Colonic mucosa (tissue), 4 donors: ENCODE measurements around the gene NRIP2. TPM values are rescaled to one million over a fixed set of nuclear protein-coding genes. Genes with fewer than 3 reads are reported as not detected.

Experiments used
- DNase-seq: peaks from one replicate; pipeline ENCODE4 v3.0.0-alpha.2; 2020
- H3K27ac ChIP-seq: fragments of 200-600 bp; one replicate; pipeline ENCODE4 v1.8.0; 2021
- H3K27me3 ChIP-seq: fragments of 200-600 bp; one replicate; pipeline ENCODE4 v1.8.0; 2021
- H3K36me3 ChIP-seq: fragments of 200-600 bp; one replicate; pipeline ENCODE4 v1.8.0; 2021
- H3K4me1 ChIP-seq: fragments of 200-600 bp; one replicate; pipeline ENCODE4 v1.8.0; 2021; ENCODE audit warnings: mild to moderate bottlenecking
- H3K4me3 ChIP-seq: fragments of 200-600 bp; one replicate; pipeline ENCODE4 v1.8.0; 2021
- H3K9ac ChIP-seq, 2 donors: one replicate each; pipeline ENCODE4 v1.7.0; 2013; ENCODE audit warnings: control low read depth in 2 of 2, low read depth in 2 of 2, low read length in 2 of 2
- H3K9me3 ChIP-seq: fragments of 200-600 bp; one replicate; pipeline ENCODE4 v1.8.0; 2021
- CTCF ChIP-seq: fragments of 200-600 bp; IDR thresholded peaks from one replicate; pipeline ENCODE4 v1.8.0; 2022; ENCODE audit warnings: antibody characterized with exemption, mild to moderate bottlenecking
- intact Hi-C: fragments of 100-400 bp; cut with DNase I; formaldehyde crosslinking; loops from one replicate; pipeline ENCODE4 v1.14.1; 2022
- total RNA-seq, 2 donors: library from RNA; stranded (reverse); fragmentation: NEBNext Ultra II Directional in 1 of 2; extraction: Animal tissue kit (Norgen Biotek cat#: 25700) in 1 of 2; gene quantifications; one replicate each; pipeline ENCODE4 v1.2.1, GENCODE V29; 2021
- donor health status: healthy.
- donor health status: DM: no; HTN: no; CAD: no.
- donor health status: DM: no; HTN: no; CAD: no.

Gene NRIP2
- total RNA-seq, 2 donors from 2014 or later, result 0.49 to 0.77 TPM

DNA sequence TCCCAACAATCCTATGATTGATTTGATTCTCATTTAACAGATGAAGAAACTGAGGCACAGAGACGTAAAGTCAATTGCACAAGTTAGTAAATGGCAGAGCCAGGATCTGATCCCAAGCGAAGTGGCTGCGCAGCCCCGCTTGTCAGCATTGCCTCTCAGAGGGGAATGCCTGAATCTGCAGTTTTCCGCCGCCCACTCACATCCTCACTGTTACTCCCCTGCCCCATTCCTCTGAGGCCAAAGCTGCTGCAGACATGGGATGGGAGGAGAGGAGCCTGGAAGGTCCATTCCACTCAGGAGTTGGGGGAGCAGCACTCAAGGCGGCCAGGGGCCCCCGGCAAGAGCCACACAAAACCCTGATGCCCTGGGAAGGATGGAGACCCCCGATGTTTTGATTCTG, 1.0 kb downstream of the NRIP2 start:
- H3K9ac ChIP-seq, result no peak overlapping the region
- no peak overlapping the region for H3K27ac ChIP-seq

GRCh38 chr12:2833327-2833726, 1.5 kb downstream of the NRIP2 start:
- intact Hi-C loops, result no loop called here
- no peak for DNase-seq
- H3K9ac ChIP-seq, result no peak overlapping the region
- no peak for TF ChIP-seq CTCF
- no peaks in the 10 kb centered on the region for H3K27me3 ChIP-seq
- no peaks in the 10 kb centered on the region for H3K36me3 ChIP-seq
- no peaks in the 10 kb centered on the region for H3K4me1 ChIP-seq
- H3K9me3 ChIP-seq, result no peaks in the 10 kb centered on the region
- H3K4me3 ChIP-seq, result no peak overlapping the region
- no peak overlapping the region for H3K27ac ChIP-seq

More for the DNA sequence above, 1.0 kb downstream of the NRIP2 start:
- Histone ChIP-seq H3K27me3 (no peaks in the 10 kb centered on the region), H3K4me3 (no peak overlapping the region), H3K4me1 (no peaks in the 10 kb centered on the region), H3K9me3 (no peaks in the 10 kb centered on the region), H3K36me3 (no peaks in the 10 kb centered on the region)
- no peak for TF ChIP-seq CTCF
- intact Hi-C loops, result no loop called here
- no peak for DNase-seq

DNA sequence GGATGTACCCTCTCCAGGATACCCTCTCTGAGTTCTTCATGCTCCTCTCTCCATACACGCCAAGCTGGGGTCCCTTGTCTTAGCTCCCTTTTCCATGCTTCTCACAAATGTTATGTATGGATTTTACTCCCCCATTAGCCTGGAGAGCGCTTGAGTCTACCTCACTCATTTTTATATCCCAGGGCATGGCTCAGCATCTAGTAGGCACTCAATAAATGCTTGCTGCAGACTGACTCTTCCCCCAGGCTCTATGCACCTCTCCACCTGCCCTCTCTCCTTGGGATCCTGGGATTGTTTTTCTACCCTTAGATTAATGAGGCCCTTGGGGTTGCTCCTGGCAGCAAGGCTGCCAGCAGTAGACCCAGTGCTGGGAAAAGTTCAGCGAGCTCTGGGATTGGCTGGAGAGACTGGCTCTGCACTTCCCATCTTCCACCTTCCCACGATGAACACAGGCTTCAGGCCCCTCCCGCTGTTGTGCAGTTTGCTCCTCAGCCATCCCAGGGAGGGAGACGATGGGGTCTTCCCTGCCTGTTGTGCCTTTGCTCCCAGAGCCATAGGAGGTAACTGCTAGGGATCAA, 2.2 kb downstream of the NRIP2 start:
- intact Hi-C loops, result no loop called here
- TF ChIP-seq CTCF, result no peak
- no peaks in the 10 kb centered on the region for H3K4me1 ChIP-seq
- no peaks in the 10 kb centered on the region for H3K36me3 ChIP-seq
- H3K27ac ChIP-seq, result no peak overlapping the region
- no peaks in the 10 kb centered on the region for H3K9me3 ChIP-seq
- no peaks in the 10 kb centered on the region for H3K27me3 ChIP-seq
- H3K4me3 ChIP-seq, result no peak overlapping the region
- no peak overlapping the region for H3K9ac ChIP-seq
- DNase-seq, result no peak

- TF ChIP-seq CTCF, result no peak
- Histone ChIP-seq H3K27me3 (no peaks in the 10 kb centered on the region), H3K4me1 (no peaks in the 10 kb centered on the region), H3K27ac (no peak overlapping the region), H3K9me3 (no peaks in the 10 kb centered on the region), H3K36me3 (no peaks in the 10 kb centered on the region), H3K4me3 (no peak overlapping the region), H3K9ac (no peak overlapping the region)
- no peak for DNase-seq
- intact Hi-C loops, result no loop called here
These were observed 5.6 kb downstream of the NRIP2 start for GRCh38 chr12:2829275-2829674.

DNA sequence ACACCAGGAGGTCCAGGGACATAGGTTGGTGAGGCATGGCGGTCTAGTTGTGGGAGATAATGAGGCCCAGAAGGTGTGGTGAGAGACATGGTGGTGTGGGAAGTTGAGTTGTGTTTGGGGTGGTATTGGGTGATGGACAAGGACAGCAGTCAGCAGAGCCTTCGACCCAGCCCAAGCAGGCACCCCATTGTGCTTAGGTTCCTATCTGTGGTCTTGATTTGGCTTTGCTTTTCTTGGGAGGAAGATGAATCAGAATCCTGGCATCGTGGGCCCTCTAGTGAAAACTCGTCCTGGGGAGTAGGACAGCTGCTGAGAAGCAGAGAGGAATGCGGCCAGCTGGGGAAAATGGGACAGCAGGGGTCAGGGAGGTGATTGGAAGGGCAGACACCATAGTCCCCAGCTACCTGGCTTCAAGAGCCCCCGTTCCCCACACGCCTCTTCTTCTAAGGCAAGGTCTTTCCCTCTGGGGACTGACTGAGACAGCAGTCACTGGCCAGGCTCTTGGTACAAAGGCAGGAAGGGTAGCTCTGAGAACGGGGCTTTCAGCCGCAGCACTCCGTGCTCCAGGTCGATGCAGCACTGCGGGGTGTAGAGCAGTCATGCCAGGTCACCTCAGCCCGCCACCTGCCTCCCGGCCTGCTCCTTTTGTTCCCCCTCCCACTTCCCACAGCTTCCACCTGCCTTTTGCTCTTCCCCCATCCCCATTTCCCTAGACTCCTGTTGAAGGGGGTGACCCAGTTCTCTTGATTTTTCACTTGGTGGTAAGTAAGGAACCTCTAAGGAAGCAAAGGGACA, 7.9 kb downstream of the NRIP2 start:
- no peaks in the 10 kb centered on the region for H3K4me1 ChIP-seq
- no peak overlapping the region for H3K27ac ChIP-seq
- no peak for DNase-seq
- intact Hi-C loops, result no loop called here
- H3K9me3 ChIP-seq, result no peaks in the 10 kb centered on the region
- H3K27me3 ChIP-seq, result no peaks in the 10 kb centered on the region
- no peak for TF ChIP-seq CTCF
- no peak overlapping the region for H3K9ac ChIP-seq
- H3K4me3 ChIP-seq, result no peak overlapping the region
- peaks cover 10% of the 10 kb centered on the region for H3K36me3 ChIP-seq
